Measurements from ENCODE around the gene SPNS2. TPM values are rescaled to one million over a fixed set of nuclear protein-coding genes. Genes with fewer than 3 reads are reported as not detected.

Gene SPNS2
- total RNA-seq, 1 experiment from 2014 or later, result 33.8 TPM

GRCh38 chr17:4585638-4585994, 86.9 kb downstream of the SPNS2 start:
- ChIA-PET POLR2A (ENCODE audit: unreplicated experiment) (interaction anchor here (0.6 kb wide), 1 partner anchor 318 kb away, joined by 5 read pairs; no protein-coding TSS in a partner anchor), CTCF (no interaction called here)
- Histone ChIP-seq H3K27ac (no peak overlapping the region), H2AFZ (no peak overlapping the region), H4K20me1 (ENCODE audit: insufficient read depth) (no peaks in the 10 kb centered on the region), H3K9me3 (ENCODE audit: insufficient read depth, low read depth) (no peaks in the 10 kb centered on the region), H3K4me3 (no peak overlapping the region), H3F3A (ENCODE audit: insufficient read depth, low read depth) (no peaks in the 10 kb centered on the region), H3K79me2 (ENCODE audit: low read depth) (no peaks in the 10 kb centered on the region), H3K9me2 (ENCODE audit: insufficient read depth) (no peaks in the 10 kb centered on the region), H3K4me2 (no peak overlapping the region), H3K27me3 (ENCODE audit: insufficient read depth, low read depth) (peaks cover 70% of the 10 kb centered on the region), H3K4me1 (replicated peaks; ENCODE audit: insufficient read depth) (no peaks in the 10 kb centered on the region), H3K36me3 (ENCODE audit: low read depth) (no peaks in the 10 kb centered on the region)
- no peak for TF ChIP-seq EZH2 (IDR thresholded peaks at IDR 0.05; ENCODE audit: low read depth)
- no peak for TF ChIP-seq CTCF (conservative IDR thresholded peaks at IDR 0.05)
- intact Hi-C loops (cut with micrococcal nuclease; ENCODE audit: unreplicated experiment), result no loop called here
- no TSS peak for BruUV-seq (replicated peaks)
- no peak for DNase-seq

- H3K4me3 ChIP-seq, result no peak overlapping the region
- no peaks in the 10 kb centered on the region for H3K4me1 ChIP-seq (replicated peaks; ENCODE audit: insufficient read depth)
- H3K79me2 ChIP-seq (ENCODE audit: low read depth), result no peaks in the 10 kb centered on the region
- POLR2A ChIA-PET (ENCODE audit: unreplicated experiment), result interaction anchor here (0.6 kb wide), 1 partner anchor 317 kb away, joined by 5 read pairs; no protein-coding TSS in a partner anchor
- no TSS peak for BruUV-seq (replicated peaks)
- H3K9me2 ChIP-seq (ENCODE audit: insufficient read depth), result no peaks in the 10 kb centered on the region
- TF ChIP-seq EZH2 (IDR thresholded peaks at IDR 0.05; ENCODE audit: low read depth), result no peak
- DNase-seq, result no peak
- no peaks in the 10 kb centered on the region for H3K36me3 ChIP-seq (ENCODE audit: low read depth)
- no peak overlapping the region for H3K4me2 ChIP-seq
- peaks cover 74% of the 10 kb centered on the region for H3K27me3 ChIP-seq (ENCODE audit: insufficient read depth, low read depth)
- intact Hi-C loops (cut with micrococcal nuclease; ENCODE audit: unreplicated experiment), result no loop called here
- no peaks in the 10 kb centered on the region for H3F3A ChIP-seq (ENCODE audit: insufficient read depth, low read depth)
- CTCF ChIA-PET, result no interaction called here
- H4K20me1 ChIP-seq (ENCODE audit: insufficient read depth), result no peaks in the 10 kb centered on the region
- H3K27ac ChIP-seq, result no peak overlapping the region
- no peaks in the 10 kb centered on the region for H3K9me3 ChIP-seq (ENCODE audit: insufficient read depth, low read depth)
- H2AFZ ChIP-seq, result no peak overlapping the region
Measured at GRCh38 chr17:4586043-4586442, 87.4 kb downstream of the SPNS2 start.

GRCh38 chr17:4587195-4587594, 88.5 kb downstream of the SPNS2 start:
- POLR2A ChIA-PET (ENCODE audit: unreplicated experiment), result no interaction called here
- BruUV-seq (replicated peaks), result no TSS peak
- Histone ChIP-seq H3K4me2 (no peak overlapping the region), H3K4me3 (no peak overlapping the region), H3K9me3 (ENCODE audit: insufficient read depth, low read depth) (no peaks in the 10 kb centered on the region), H3K27me3 (ENCODE audit: insufficient read depth, low read depth) (peaks cover 84% of the 10 kb centered on the region), H2AFZ (no peak overlapping the region), H3K36me3 (ENCODE audit: low read depth) (no peaks in the 10 kb centered on the region), H3K4me1 (replicated peaks; ENCODE audit: insufficient read depth) (no peaks in the 10 kb centered on the region), H3K79me2 (ENCODE audit: low read depth) (no peaks in the 10 kb centered on the region), H3K27ac (no peak overlapping the region), H3K9me2 (ENCODE audit: insufficient read depth) (no peaks in the 10 kb centered on the region), H4K20me1 (ENCODE audit: insufficient read depth) (no peaks in the 10 kb centered on the region), H3F3A (ENCODE audit: insufficient read depth, low read depth) (no peaks in the 10 kb centered on the region)
- TF ChIP-seq EZH2 (IDR thresholded peaks at IDR 0.05; ENCODE audit: low read depth) (no peak), CTCF (conservative IDR thresholded peaks at IDR 0.05) (no peak)
- DNase-seq, result no peak
- intact Hi-C loops (cut with micrococcal nuclease; ENCODE audit: unreplicated experiment), result no loop called here
- CTCF ChIA-PET, result interaction anchor here (0.6 kb wide), 1 partner anchor 203 kb away, joined by 10 read pairs; no protein-coding TSS in a partner anchor

- intact Hi-C loops (cut with micrococcal nuclease; ENCODE audit: unreplicated experiment), result no loop called here
- H3K9me2 ChIP-seq (ENCODE audit: insufficient read depth), result no peaks in the 10 kb centered on the region
- CTCF ChIA-PET, result no interaction called here
- H3K9me3 ChIP-seq (ENCODE audit: insufficient read depth, low read depth), result no peaks in the 10 kb centered on the region
- no peaks in the 10 kb centered on the region for H3K4me1 ChIP-seq (replicated peaks; ENCODE audit: insufficient read depth)
- no peak overlapping the region for H3K4me2 ChIP-seq
- BruUV-seq (replicated peaks), result no TSS peak
- H3K79me2 ChIP-seq (ENCODE audit: low read depth), result no peaks in the 10 kb centered on the region
- H4K20me1 ChIP-seq (ENCODE audit: insufficient read depth), result no peaks in the 10 kb centered on the region
- no peak overlapping the region for H3K4me3 ChIP-seq
- no peak for TF ChIP-seq CTCF (conservative IDR thresholded peaks at IDR 0.05)
- no peak for TF ChIP-seq EZH2 (IDR thresholded peaks at IDR 0.05; ENCODE audit: low read depth)
- H3F3A ChIP-seq (ENCODE audit: insufficient read depth, low read depth), result no peaks in the 10 kb centered on the region
- no peak overlapping the region for H2AFZ ChIP-seq
- DNase-seq, result no peak
- no peaks in the 10 kb centered on the region for H3K36me3 ChIP-seq (ENCODE audit: low read depth)
- POLR2A ChIA-PET (ENCODE audit: unreplicated experiment), result no interaction called here
- H3K27me3 ChIP-seq (ENCODE audit: insufficient read depth, low read depth), result peaks cover 84% of the 10 kb centered on the region
- H3K27ac ChIP-seq, result no peak overlapping the region
Measured at GRCh38 chr17:4587803-4588202, 89.1 kb downstream of the SPNS2 start.

Data from PC-9 (cell line).